ENCODE results near the gene SF3B6. TPM values are rescaled to one million over a fixed set of nuclear protein-coding genes. Genes with fewer than 3 reads are reported as not detected.

Gene SF3B6
- total RNA-seq, 1 donor from 2014 or later: 93.9 TPM

GRCh38 chr2:24024996-24025663 lies 51.0 kb downstream of the SF3B6 start:
- peaks cover 25% of the 10 kb centered on the region for H3K36me3 Mint-ChIP-seq
- no peak overlapping the region for H3K4me3 Mint-ChIP-seq
- H3K9me3 Mint-ChIP-seq: no peaks in the 10 kb centered on the region
- TF ChIP-seq, protein P1, sequence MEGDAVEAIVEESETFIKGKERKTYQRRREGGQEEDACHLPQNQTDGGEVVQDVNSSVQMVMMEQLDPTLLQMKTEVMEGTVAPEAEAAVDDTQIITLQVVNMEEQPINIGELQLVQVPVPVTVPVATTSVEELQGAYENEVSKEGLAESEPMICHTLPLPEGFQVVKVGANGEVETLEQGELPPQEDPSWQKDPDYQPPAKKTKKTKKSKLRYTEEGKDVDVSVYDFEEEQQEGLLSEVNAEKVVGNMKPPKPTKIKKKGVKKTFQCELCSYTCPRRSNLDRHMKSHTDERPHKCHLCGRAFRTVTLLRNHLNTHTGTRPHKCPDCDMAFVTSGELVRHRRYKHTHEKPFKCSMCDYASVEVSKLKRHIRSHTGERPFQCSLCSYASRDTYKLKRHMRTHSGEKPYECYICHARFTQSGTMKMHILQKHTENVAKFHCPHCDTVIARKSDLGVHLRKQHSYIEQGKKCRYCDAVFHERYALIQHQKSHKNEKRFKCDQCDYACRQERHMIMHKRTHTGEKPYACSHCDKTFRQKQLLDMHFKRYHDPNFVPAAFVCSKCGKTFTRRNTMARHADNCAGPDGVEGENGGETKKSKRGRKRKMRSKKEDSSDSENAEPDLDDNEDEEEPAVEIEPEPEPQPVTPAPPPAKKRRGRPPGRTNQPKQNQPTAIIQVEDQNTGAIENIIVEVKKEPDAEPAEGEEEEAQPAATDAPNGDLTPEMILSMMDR (IDR thresholded peaks at IDR 0.05; ENCODE audit: unreplicated experiment): no peak
- H3K4me1 Mint-ChIP-seq: no peaks in the 10 kb centered on the region
- DNase-seq (ENCODE audit: low spot score in 2 of 2, unreplicated experiment in 2 of 2): no peak
- no peaks in the 10 kb centered on the region for H3K27me3 Mint-ChIP-seq (ENCODE audit: low read depth)
- no peak overlapping the region for H3K27ac Mint-ChIP-seq

- TF ChIP-seq, protein P1 (IDR thresholded peaks at IDR 0.05; ENCODE audit: unreplicated experiment): no peak
- Mint-ChIP-seq H3K4me1 (no peaks in the 10 kb centered on the region), H3K27ac (no peak overlapping the region), H3K4me3 (no peak overlapping the region), H3K9me3 (no peaks in the 10 kb centered on the region), H3K36me3 (peaks cover 16% of the 10 kb centered on the region), H3K27me3 (ENCODE audit: low read depth) (no peaks in the 10 kb centered on the region)
- DNase-seq (ENCODE audit: low spot score in 2 of 2, unreplicated experiment in 2 of 2): no peak
These were observed 52.1 kb downstream of the SF3B6 start for GRCh38 chr2:24024018-24024417.

GRCh38 chr2:24022975-24023575 lies 53.1 kb downstream of the SF3B6 start:
- Mint-ChIP-seq H3K27me3 (ENCODE audit: low read depth) (no peaks in the 10 kb centered on the region), H3K4me3 (no peak overlapping the region), H3K36me3 (peaks cover 11% of the 10 kb centered on the region), H3K27ac (no peak overlapping the region), H3K4me1 (no peaks in the 10 kb centered on the region), H3K9me3 (no peaks in the 10 kb centered on the region)
- TF ChIP-seq, protein P1 (IDR thresholded peaks at IDR 0.05; ENCODE audit: unreplicated experiment): no peak
- no peak for DNase-seq (ENCODE audit: low spot score in 2 of 2, unreplicated experiment in 2 of 2)

GRCh38 chr2:24022324-24022974 lies 53.7 kb downstream of the SF3B6 start:
- Mint-ChIP-seq H3K27me3 (ENCODE audit: low read depth) (no peaks in the 10 kb centered on the region), H3K4me3 (no peak overlapping the region), H3K27ac (no peak overlapping the region), H3K9me3 (no peaks in the 10 kb centered on the region), H3K36me3 (peaks cover 11% of the 10 kb centered on the region), H3K4me1 (no peaks in the 10 kb centered on the region)
- TF ChIP-seq, protein P1 (IDR thresholded peaks at IDR 0.05; ENCODE audit: unreplicated experiment): no peak
- DNase-seq (ENCODE audit: low spot score in 2 of 2, unreplicated experiment in 2 of 2): no peak

DNA sequence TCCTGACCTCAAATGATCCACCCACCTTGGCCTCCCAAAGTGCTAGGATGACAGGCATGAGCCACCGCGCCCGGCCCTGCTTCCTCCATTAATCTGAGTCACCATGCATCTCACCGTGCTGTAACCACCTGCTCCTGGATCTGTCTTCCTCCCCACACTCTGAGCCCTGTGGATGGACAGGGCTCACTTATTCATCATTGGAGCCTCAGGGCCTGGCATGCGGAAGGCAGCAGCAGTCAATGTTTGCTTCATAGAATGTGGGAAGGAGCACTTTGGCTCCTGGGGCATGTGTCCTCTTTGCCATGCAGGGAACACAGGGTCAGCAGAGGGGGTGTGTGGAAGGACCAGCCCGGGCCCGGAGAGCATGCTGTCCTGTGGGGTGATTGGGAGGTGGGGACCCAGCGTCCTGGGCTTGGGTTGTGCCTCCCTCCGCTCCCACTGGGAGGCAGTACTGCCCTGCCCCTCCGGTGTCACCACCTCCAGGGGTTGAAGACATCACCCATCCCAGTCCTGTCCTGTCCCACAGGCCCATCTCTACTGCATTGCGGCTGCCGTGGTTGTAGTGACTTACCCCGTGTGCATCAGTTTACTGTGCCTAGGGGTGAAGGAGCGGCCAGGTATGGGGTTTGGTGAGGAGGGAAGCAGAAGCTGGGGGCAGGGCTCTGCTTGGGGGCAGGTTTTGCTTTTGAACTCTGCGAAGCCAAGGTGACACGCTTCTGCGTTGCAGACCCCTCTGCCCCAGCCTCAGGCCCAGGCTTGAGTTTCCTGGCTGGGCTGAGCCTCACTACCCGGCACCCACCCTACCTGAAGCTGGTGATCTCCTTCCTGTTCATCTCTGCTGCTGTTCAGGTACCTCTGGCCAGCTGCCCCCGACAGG lies 54.8 kb downstream of the SF3B6 start:
- DNase-seq (ENCODE audit: low spot score in 2 of 2, unreplicated experiment in 2 of 2): no peak
- Mint-ChIP-seq H3K27ac (no peak overlapping the region), H3K27me3 (ENCODE audit: low read depth) (no peaks in the 10 kb centered on the region), H3K4me1 (no peaks in the 10 kb centered on the region), H3K4me3 (no peak overlapping the region), H3K36me3 (peaks cover 7% of the 10 kb centered on the region), H3K9me3 (no peaks in the 10 kb centered on the region)
- TF ChIP-seq, protein P1 (IDR thresholded peaks at IDR 0.05; ENCODE audit: unreplicated experiment): no peak

All from mesothelial cell of epicardium (in vitro differentiated cells).